Measurements from ENCODE around the gene SMYD4.
A peak's percentile ranks its signal among the peaks of the same experiment; 100 is the strongest.

DNA sequence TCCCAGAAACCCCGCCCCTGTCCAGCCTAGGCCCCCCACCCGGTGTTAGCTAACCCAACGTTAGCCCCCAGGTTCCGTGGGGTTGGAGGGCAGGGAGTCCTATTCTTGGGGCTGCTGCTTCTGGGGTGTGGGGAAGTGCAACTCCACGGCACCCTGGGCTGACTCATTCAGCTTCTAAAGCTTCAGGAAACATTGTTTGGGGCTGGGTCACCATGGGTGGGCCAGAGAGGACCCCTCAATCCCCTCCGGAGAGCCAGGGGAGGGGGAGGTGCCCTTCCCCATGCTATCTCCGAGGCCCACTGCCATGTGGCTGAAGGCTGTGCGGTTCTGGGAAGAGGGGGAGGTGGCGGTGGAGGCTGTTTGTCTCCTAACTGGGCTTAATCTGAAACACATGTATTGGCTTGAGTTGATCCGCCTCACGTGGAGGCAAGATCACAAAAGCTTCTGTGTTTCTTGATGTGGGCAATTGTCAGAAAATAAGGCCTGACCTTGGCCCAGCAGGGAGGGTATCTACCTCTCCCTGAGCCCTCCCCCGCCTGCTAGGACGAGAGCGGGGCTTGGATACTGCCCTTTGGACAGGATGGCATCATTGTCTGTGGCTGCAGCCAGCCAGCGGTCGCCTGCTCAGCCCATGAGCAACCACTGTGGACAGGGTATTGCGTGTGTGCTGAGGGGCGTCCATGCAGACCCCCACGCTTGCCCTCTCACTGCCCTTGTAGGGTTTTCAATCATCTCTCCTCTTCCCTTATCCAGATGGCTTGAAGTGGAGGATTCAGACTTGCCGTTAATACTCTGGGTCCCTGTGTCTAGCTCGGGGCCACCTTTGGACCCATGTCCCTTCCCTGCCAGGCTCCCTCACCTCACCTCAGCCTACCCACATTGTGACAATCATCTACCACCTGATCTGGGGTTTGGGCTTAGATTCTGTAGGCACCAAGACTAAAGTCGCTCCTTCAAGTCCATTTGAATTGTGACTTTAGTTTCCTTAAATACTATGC lies 66.5 kb downstream of the SMYD4 start:
- TF ChIP-seq EZH2 (IDR thresholded peaks at IDR 0.05; ENCODE audit: borderline replicate concordance, low read depth, low read length) (no peak), CAMTA2 (CRISPR knock-in tag; conservative IDR thresholded peaks at IDR 0.05) (no peak), ZNF780A (CRISPR knock-in tag; IDR thresholded peaks at IDR 0.05) (no peak), TAF1 (IDR thresholded peaks at IDR 0.05; ENCODE audit: control insufficient read depth, extremely low read depth, insufficient read depth, low read length, severe bottlenecking) (no peak), NFYB (IDR thresholded peaks at IDR 0.05; ENCODE audit: extremely low read depth, insufficient read length) (no peak), TBP (optimal IDR thresholded peaks at IDR 0.05; ENCODE audit: low read depth, low read length) (peak; percentile 22), MTA1 (IDR thresholded peaks at IDR 0.05; ENCODE audit: borderline replicate concordance) (no peak), MIER1 (IDR thresholded peaks at IDR 0.05; ENCODE audit: low read depth) (no peak), TEAD4 (IDR thresholded peaks at IDR 0.05; ENCODE audit: low read length) (peak; percentile 19; the same call in 1 of the 2 replicates), TEAD4 (CRISPR knock-in tag; IDR thresholded peaks at IDR 0.05; ENCODE audit: borderline replicate concordance) (no peak), LCOR (CRISPR knock-in tag; IDR thresholded peaks at IDR 0.05) (0 out of 2 replicates have a peak, but pooled peaks have one; percentile 48), CEBPB (tag; IDR thresholded peaks at IDR 0.05) (no peak), ERF (CRISPR knock-in tag; IDR thresholded peaks at IDR 0.05) (no peak)
- TF ChIP-seq, protein P1, sequence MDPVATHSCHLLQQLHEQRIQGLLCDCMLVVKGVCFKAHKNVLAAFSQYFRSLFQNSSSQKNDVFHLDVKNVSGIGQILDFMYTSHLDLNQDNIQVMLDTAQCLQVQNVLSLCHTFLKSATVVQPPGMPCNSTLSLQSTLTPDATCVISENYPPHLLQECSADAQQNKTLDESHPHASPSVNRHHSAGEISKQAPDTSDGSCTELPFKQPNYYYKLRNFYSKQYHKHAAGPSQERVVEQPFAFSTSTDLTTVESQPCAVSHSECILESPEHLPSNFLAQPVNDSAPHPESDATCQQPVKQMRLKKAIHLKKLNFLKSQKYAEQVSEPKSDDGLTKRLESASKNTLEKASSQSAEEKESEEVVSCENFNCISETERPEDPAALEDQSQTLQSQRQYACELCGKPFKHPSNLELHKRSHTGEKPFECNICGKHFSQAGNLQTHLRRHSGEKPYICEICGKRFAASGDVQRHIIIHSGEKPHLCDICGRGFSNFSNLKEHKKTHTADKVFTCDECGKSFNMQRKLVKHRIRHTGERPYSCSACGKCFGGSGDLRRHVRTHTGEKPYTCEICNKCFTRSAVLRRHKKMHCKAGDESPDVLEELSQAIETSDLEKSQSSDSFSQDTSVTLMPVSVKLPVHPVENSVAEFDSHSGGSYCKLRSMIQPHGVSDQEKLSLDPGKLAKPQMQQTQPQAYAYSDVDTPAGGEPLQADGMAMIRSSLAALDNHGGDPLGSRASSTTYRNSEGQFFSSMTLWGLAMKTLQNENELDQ (CRISPR knock-in tag; IDR thresholded peaks at IDR 0.05; ENCODE audit: borderline replicate concordance): no peak
- TF ChIP-seq, protein P2, sequence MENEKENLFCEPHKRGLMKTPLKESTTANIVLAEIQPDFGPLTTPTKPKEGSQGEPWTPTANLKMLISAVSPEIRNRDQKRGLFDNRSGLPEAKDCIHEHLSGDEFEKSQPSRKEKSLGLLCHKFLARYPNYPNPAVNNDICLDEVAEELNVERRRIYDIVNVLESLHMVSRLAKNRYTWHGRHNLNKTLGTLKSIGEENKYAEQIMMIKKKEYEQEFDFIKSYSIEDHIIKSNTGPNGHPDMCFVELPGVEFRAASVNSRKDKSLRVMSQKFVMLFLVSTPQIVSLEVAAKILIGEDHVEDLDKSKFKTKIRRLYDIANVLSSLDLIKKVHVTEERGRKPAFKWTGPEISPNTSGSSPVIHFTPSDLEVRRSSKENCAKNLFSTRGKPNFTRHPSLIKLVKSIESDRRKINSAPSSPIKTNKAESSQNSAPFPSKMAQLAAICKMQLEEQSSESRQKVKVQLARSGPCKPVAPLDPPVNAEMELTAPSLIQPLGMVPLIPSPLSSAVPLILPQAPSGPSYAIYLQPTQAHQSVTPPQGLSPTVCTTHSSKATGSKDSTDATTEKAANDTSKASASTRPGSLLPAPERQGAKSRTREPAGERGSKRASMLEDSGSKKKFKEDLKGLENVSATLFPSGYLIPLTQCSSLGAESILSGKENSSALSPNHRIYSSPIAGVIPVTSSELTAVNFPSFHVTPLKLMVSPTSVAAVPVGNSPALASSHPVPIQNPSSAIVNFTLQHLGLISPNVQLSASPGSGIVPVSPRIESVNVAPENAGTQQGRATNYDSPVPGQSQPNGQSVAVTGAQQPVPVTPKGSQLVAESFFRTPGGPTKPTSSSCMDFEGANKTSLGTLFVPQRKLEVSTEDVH (IDR thresholded peaks at IDR 0.05; ENCODE audit: low read depth, partially characterized antibody): no peak

All from K562 (cell line).